Neural cell (in vitro differentiated cells): ENCODE results near the gene POLR3E. TPM values are rescaled to one million over a fixed set of nuclear protein-coding genes. Genes with fewer than 3 reads are reported as not detected.
"Not testable (repeated sequence)": the region's sequence is repeated elsewhere in the genome, so short reads cannot be mapped to it uniquely, and the experiment has no call there.

Experiments
- H2AFZ ChIP-seq: fragments of 200-600, 300-800 bp; sonication (generic), shearing (Covaris generic); 2 replicates; pipeline ENCODE4 v1.6.0; 2014; ENCODE audit warnings: low read depth, mild to moderate bottlenecking, antibody characterized with exemption, low read length, moderate library complexity
- H3F3A ChIP-seq: fragments of 200-600 bp; shearing (Covaris generic); 2 replicates; pipeline ENCODE4 v1.6.1; 2016; ENCODE audit warnings: mild to moderate bottlenecking, moderate library complexity, mixed read lengths, antibody characterized with exemption, low read length; ENCODE audit not compliant: insufficient read depth, poor library complexity, severe bottlenecking
- H3K27ac ChIP-seq: fragments of 200-600, 300-800 bp; sonication (generic), shearing (Covaris generic); 2 replicates; pipeline ENCODE4 v1.5.1; 2014; ENCODE audit warnings: mild to moderate bottlenecking, low read length, moderate library complexity
- H3K27me3 ChIP-seq: fragments of 300-800, 200-600 bp; sonication (generic), shearing (Covaris generic); 2 replicates; pipeline ENCODE4 v1.6.0; 2014; ENCODE audit warnings: mild to moderate bottlenecking, low read depth, low read length, moderate library complexity; ENCODE audit not compliant: insufficient read depth
- H3K36me3 ChIP-seq: fragments of 300-800, 200-600 bp; sonication (generic), shearing (Covaris generic); 2 replicates; pipeline ENCODE4 v1.5.1; 2014; ENCODE audit warnings: mild to moderate bottlenecking, antibody characterized with exemption, low read length, moderate library complexity; ENCODE audit not compliant: insufficient read depth
- H3K4me2 ChIP-seq: fragments of 300-800, 200-600 bp; sonication (generic), shearing (Covaris generic); 2 replicates; pipeline ENCODE4 v1.6.0; 2014; ENCODE audit warnings: mild to moderate bottlenecking, low read length
- H3K4me3 ChIP-seq: fragments of 300-800, 200-600 bp; sonication (generic), shearing (Covaris generic); 2 replicates; pipeline ENCODE4 v1.5.1; 2014; ENCODE audit warnings: mild to moderate bottlenecking, low read length, moderate library complexity
- H3K79me2 ChIP-seq: fragments of 200-600 bp; shearing (Covaris generic); replicated peaks from 2 replicates; pipeline ENCODE4 v1.6.0; 2014; ENCODE audit warnings: mild to moderate bottlenecking, low read length, moderate library complexity; ENCODE audit not compliant: insufficient read depth
- H3K9ac ChIP-seq: fragments of 300-800, 200-600 bp; sonication (generic), shearing (Covaris generic); 2 replicates; pipeline ENCODE4 v1.6.1; 2016; ENCODE audit warnings: mild to moderate bottlenecking, low read length, mixed read lengths
- H3K9me2 ChIP-seq: fragments of 200-600 bp; shearing (Covaris generic); 2 replicates; pipeline ENCODE4 v1.6.1; 2016; ENCODE audit warnings: mild to moderate bottlenecking, low read length, mixed read lengths; ENCODE audit not compliant: insufficient read depth
- H3K9me3 ChIP-seq: fragments of 200-600, 300-800 bp; sonication (generic), shearing (Covaris generic); 2 replicates; pipeline ENCODE4 v1.6.1; 2016; ENCODE audit warnings: mild to moderate bottlenecking, mixed run types, low read length, moderate library complexity, mixed read lengths
- H4K20me1 ChIP-seq: fragments of 200-600 bp; shearing (Covaris generic); 2 replicates; pipeline ENCODE4 v1.6.1; 2016; ENCODE audit warnings: mild to moderate bottlenecking, mixed run types; ENCODE audit not compliant: insufficient read depth
- EP300 ChIP-seq: fragments of 450-650 bp; conservative IDR thresholded peaks from 2 replicates; pipeline ENCODE4 v1.6.1; 2014; ENCODE audit warnings: antibody characterized with exemption, mild to moderate bottlenecking, moderate library complexity; ENCODE audit not compliant: poor library complexity, severe bottlenecking
- MXI1 ChIP-seq: fragments of 450-650 bp; conservative IDR thresholded peaks from 2 replicates; pipeline ENCODE4 v1.6.1; 2014; ENCODE audit warnings: antibody characterized with exemption, mild to moderate bottlenecking; ENCODE audit not compliant: poor library complexity, severe bottlenecking
- POLR2AphosphoS5 ChIP-seq: IDR thresholded peaks from 2 replicates; pipeline ENCODE4 v1.6.1; 2012
- RAD21 ChIP-seq: fragments of 450-650 bp; conservative IDR thresholded peaks from 2 replicates; pipeline ENCODE4 v1.6.1; 2014; ENCODE audit warnings: antibody characterized with exemption, mild to moderate bottlenecking, moderate library complexity
- SMC3 ChIP-seq: fragments of 450-650 bp; conservative IDR thresholded peaks from 2 replicates; pipeline ENCODE4 v1.6.1; 2014; ENCODE audit warnings: antibody characterized with exemption, mild to moderate bottlenecking, moderate library complexity; ENCODE audit not compliant: poor library complexity
- TAF1 ChIP-seq: IDR thresholded peaks from 2 replicates; pipeline ENCODE4 v1.6.1; 2012; ENCODE audit warnings: low read depth
- polyA plus RNA-seq: library from polyadenylated mRNA; depleted of rRNA; stranded (reverse); fragments of >200 nt; gene quantifications from 2 replicates; pipeline ENCODE4 v1.2.3, GENCODE V29; 2014
- TF ChIP-seq, protein P1 (sequence below): fragments of 450-650 bp; IDR thresholded peaks from 2 replicates; pipeline ENCODE4 v1.5.1; 2014; ENCODE audit warnings: antibody characterized with exemption, mild to moderate bottlenecking, moderate library complexity; ENCODE audit not compliant: poor library complexity, severe bottlenecking
- TF ChIP-seq, protein P2 (sequence below): IDR thresholded peaks from 2 replicates; pipeline ENCODE4 v1.6.1; 2012; ENCODE audit warnings: borderline replicate concordance

Gene POLR3E
- polyA plus RNA-seq, 1 donor from 2014 or later = 47.4 TPM

DNA sequence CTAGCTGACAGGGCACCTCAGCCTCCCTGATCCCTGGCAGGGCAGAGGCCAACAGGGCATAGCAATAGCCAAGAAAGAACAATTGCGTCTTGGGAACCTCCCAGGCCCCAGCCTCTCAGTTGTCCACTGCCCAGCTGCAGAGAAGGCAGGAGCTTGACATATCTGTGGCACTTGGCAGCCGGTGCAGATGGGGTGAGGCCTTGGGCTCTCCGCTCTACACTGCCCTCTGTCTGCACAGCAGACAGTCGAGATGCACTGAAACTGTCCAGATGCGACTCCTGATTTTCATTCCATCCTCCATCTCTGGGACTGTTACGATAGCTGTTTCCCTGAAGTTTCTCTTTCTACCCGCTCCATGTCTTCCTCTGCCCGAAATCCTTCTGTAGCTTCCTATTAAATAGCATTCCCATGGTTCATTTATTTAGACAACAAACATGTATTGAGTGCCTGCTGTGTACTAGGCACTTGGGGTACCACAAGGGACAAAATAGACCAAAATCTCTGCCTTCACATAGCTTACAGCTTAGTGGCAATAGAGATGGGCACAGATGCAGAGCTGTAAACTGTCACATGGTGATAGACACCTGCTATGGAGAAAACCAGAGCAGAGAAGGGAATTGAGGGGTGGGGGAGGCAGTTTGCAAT lies 3.3 kb downstream of the POLR3E start:
- Histone ChIP-seq H3F3A (no peaks in the 10 kb centered on the region), H3K4me3 (no peak overlapping the region), H3K4me2 (no peak overlapping the region), H3K27me3 (no peaks in the 10 kb centered on the region), H3K9me2 (no peaks in the 10 kb centered on the region), H2AFZ (no peak overlapping the region), H4K20me1 (no peaks in the 10 kb centered on the region), H3K9me3 (no peaks in the 10 kb centered on the region), H3K36me3 (no peaks in the 10 kb centered on the region), H3K9ac (no peak overlapping the region), H3K79me2 (peaks cover 8% of the 10 kb centered on the region), H3K27ac (no peak overlapping the region)
- TF ChIP-seq EP300 = no peak
- TF ChIP-seq, protein P1, sequence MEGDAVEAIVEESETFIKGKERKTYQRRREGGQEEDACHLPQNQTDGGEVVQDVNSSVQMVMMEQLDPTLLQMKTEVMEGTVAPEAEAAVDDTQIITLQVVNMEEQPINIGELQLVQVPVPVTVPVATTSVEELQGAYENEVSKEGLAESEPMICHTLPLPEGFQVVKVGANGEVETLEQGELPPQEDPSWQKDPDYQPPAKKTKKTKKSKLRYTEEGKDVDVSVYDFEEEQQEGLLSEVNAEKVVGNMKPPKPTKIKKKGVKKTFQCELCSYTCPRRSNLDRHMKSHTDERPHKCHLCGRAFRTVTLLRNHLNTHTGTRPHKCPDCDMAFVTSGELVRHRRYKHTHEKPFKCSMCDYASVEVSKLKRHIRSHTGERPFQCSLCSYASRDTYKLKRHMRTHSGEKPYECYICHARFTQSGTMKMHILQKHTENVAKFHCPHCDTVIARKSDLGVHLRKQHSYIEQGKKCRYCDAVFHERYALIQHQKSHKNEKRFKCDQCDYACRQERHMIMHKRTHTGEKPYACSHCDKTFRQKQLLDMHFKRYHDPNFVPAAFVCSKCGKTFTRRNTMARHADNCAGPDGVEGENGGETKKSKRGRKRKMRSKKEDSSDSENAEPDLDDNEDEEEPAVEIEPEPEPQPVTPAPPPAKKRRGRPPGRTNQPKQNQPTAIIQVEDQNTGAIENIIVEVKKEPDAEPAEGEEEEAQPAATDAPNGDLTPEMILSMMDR = peak; percentile 15

- H3K27me3 ChIP-seq, H4K20me1 ChIP-seq, H3F3A ChIP-seq, H2AFZ ChIP-seq, H3K4me2 ChIP-seq, H3K9me2 ChIP-seq, H3K79me2 ChIP-seq, H3K4me3 ChIP-seq, H3K27ac ChIP-seq, H3K9me3 ChIP-seq, H3K9ac ChIP-seq, H3K36me3 ChIP-seq: not testable (repeated sequence)
Measured at GRCh38 chr16:22301423-22301822, 4.2 kb downstream of the POLR3E start.

DNA sequence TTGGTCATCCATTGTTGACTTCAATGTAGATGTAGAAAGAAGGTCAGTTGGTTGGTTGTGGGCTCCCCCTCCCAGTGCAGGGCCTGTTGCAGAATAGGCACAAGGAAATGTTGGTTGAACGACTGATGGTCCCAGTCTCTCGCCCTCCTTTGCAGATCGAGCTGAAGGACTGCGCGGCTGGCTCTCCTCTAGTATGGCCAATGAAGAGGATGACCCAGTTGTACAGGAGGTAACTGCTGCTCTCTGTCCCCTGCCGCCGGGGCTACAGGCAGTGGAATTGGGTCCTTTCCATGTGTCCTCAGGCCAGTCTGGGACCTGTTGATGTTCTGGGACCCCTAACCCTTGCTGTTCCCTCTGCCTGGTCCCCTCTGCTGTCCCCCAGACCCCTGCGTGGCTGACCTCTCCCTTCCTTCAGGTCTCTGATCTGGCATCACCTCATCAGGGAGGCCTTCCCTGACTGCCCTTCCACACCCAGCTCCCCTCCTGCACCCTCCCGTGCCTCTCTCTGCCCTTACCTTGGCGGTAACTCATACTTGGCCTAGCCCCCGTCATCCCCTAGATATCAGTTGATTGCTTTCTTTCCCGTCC lies 5.7 kb downstream of the POLR3E start:
- Histone ChIP-seq H3K9ac (no peak overlapping the region), H3F3A (no peaks in the 10 kb centered on the region), H3K27me3 (no peaks in the 10 kb centered on the region), H3K4me3 (no peak overlapping the region), H2AFZ (no peak overlapping the region), H3K79me2 (peaks cover 8% of the 10 kb centered on the region), H3K36me3 (no peaks in the 10 kb centered on the region), H4K20me1 (no peaks in the 10 kb centered on the region), H3K27ac (no peak overlapping the region), H3K9me3 (no peaks in the 10 kb centered on the region), H3K4me2 (no peak overlapping the region), H3K9me2 (no peaks in the 10 kb centered on the region)
- TF ChIP-seq, protein P2, sequence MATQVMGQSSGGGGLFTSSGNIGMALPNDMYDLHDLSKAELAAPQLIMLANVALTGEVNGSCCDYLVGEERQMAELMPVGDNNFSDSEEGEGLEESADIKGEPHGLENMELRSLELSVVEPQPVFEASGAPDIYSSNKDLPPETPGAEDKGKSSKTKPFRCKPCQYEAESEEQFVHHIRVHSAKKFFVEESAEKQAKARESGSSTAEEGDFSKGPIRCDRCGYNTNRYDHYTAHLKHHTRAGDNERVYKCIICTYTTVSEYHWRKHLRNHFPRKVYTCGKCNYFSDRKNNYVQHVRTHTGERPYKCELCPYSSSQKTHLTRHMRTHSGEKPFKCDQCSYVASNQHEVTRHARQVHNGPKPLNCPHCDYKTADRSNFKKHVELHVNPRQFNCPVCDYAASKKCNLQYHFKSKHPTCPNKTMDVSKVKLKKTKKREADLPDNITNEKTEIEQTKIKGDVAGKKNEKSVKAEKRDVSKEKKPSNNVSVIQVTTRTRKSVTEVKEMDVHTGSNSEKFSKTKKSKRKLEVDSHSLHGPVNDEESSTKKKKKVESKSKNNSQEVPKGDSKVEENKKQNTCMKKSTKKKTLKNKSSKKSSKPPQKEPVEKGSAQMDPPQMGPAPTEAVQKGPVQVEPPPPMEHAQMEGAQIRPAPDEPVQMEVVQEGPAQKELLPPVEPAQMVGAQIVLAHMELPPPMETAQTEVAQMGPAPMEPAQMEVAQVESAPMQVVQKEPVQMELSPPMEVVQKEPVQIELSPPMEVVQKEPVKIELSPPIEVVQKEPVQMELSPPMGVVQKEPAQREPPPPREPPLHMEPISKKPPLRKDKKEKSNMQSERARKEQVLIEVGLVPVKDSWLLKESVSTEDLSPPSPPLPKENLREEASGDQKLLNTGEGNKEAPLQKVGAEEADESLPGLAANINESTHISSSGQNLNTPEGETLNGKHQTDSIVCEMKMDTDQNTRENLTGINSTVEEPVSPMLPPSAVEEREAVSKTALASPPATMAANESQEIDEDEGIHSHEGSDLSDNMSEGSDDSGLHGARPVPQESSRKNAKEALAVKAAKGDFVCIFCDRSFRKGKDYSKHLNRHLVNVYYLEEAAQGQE = no peak
- TF ChIP-seq RAD21 (no peak), MXI1 (no peak), TAF1 (no peak), SMC3 (no peak), POLR2AphosphoS5 (no peak)
